PC-3 (cell line): Measurements from ENCODE around the gene NUP133.

ENCODE experiments used
- EZH2 ChIP-seq: fragments of 300-600 bp; sonication (generic); IDR thresholded peaks from one replicate; pipeline ENCODE4 v1.6.1; 2017; ENCODE audit warnings: antibody characterized with exemption, mild to moderate bottlenecking, low read length; ENCODE audit not compliant: unreplicated experiment
- EZH2phosphoT487 ChIP-seq: fragments of 300-600 bp; sonication (generic); IDR thresholded peaks from 2 replicates; pipeline ENCODE4 v1.6.1; 2018; ENCODE audit warnings: mild to moderate bottlenecking, antibody characterized with exemption, low read length, borderline replicate concordance
- TF ChIP-seq, protein P1 (sequence below): fragments of 300-600 bp; sonication (generic); conservative IDR thresholded peaks from 2 replicates; pipeline ENCODE4 v1.5.1; 2017; ENCODE audit warnings: antibody characterized with exemption, low read depth, mild to moderate bottlenecking, low read length

DNA sequence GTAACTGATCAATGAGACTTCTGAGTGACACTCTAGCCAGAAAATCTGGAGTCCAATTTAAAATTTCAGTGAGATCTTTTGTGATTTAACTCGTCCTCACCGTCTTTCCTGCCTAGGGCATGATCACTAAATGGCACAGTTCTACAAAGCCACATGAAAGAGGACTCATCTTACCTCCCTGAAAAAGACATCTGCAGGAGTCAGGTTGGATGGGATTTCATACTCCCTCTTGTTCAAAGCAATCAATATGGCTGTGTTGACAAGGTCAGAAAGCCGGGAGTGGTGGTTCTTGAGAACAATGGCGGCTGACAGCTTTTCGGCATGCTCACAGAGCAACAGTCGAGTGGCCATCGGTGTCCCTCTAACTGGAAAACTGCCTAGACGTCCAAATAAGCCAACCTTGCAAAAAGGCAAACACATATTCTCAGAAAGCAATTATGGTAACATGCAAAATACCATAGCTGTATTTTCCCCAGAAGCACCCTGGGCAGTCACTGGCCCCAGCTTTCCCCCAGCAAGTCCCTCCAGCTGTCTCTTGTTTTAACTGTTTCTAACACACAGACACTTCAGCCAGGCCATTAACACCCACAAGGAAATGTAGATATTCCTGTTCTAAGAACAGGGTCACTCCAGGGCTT, 37.6 kb downstream of the NUP133 start:
- TF ChIP-seq, protein P1, sequence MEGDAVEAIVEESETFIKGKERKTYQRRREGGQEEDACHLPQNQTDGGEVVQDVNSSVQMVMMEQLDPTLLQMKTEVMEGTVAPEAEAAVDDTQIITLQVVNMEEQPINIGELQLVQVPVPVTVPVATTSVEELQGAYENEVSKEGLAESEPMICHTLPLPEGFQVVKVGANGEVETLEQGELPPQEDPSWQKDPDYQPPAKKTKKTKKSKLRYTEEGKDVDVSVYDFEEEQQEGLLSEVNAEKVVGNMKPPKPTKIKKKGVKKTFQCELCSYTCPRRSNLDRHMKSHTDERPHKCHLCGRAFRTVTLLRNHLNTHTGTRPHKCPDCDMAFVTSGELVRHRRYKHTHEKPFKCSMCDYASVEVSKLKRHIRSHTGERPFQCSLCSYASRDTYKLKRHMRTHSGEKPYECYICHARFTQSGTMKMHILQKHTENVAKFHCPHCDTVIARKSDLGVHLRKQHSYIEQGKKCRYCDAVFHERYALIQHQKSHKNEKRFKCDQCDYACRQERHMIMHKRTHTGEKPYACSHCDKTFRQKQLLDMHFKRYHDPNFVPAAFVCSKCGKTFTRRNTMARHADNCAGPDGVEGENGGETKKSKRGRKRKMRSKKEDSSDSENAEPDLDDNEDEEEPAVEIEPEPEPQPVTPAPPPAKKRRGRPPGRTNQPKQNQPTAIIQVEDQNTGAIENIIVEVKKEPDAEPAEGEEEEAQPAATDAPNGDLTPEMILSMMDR: no peak
- TF ChIP-seq EZH2phosphoT487 (no peak), EZH2 (no peak)
